22Rv1 (cell line): ENCODE results near the gene ATXN1.

Experiments used
- ZFX ChIP-seq: fragments of 450-650 bp; IDR thresholded peaks from 2 replicates; pipeline ENCODE4 v1.6.1; 2017; ENCODE audit warnings: antibody characterized with exemption, borderline replicate concordance
- TF ChIP-seq, protein P1 (sequence below): fragments of 450-650 bp; IDR thresholded peaks from 2 replicates; pipeline ENCODE4 v1.5.1; 2017; ENCODE audit warnings: mild to moderate bottlenecking

DNA sequence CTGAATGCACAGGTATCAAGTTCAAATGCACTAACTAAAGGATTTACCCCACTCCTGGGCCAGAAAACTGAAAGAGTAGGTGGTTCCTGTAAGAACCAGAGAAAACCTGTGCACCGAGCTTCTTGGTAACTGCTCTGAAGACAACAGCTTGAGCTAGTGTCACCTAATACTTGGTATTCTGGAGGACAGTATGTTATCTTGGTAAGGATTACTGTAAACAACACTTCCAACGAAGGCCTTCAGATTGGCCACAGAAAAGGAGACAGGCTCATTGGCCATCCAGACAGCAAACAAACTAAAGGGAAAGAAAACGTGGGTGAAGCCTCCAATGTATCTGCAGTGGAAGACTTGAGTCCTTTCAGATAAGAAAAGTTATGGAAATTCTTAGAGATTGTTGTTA, 461.4 kb downstream of the ATXN1 start:
- TF ChIP-seq, protein P1, sequence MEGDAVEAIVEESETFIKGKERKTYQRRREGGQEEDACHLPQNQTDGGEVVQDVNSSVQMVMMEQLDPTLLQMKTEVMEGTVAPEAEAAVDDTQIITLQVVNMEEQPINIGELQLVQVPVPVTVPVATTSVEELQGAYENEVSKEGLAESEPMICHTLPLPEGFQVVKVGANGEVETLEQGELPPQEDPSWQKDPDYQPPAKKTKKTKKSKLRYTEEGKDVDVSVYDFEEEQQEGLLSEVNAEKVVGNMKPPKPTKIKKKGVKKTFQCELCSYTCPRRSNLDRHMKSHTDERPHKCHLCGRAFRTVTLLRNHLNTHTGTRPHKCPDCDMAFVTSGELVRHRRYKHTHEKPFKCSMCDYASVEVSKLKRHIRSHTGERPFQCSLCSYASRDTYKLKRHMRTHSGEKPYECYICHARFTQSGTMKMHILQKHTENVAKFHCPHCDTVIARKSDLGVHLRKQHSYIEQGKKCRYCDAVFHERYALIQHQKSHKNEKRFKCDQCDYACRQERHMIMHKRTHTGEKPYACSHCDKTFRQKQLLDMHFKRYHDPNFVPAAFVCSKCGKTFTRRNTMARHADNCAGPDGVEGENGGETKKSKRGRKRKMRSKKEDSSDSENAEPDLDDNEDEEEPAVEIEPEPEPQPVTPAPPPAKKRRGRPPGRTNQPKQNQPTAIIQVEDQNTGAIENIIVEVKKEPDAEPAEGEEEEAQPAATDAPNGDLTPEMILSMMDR, result no peak
- no peak for TF ChIP-seq ZFX
